ENCODE measurements around the gene SLC12A9. TPM values are rescaled to one million over a fixed set of nuclear protein-coding genes. Genes with fewer than 3 reads are reported as not detected.
"Not testable (repeated sequence)": the region's sequence is repeated elsewhere in the genome, so short reads cannot be mapped to it uniquely, and the experiment has no call there.

Gene SLC12A9
- total RNA-seq = 27.2 TPM

- DNase-seq (ENCODE audit: low read depth in 2 of 3, low spot score in 2 of 3) = peak; percentile 67 to 81 (median 75)
These were observed at the start of gene SLC12A9 for GRCh38 chr7:100852048-100852872. Gene SLC12A9 (plus strand): TSS chr7:100852713. CDS start chr7:100854198, 1,485 bp downstream.

GRCh38 chr7:100802951-100803350, 49.6 kb upstream of the SLC12A9 start:
- no peak for DNase-seq (ENCODE audit: low read depth in 2 of 3, low spot score in 2 of 3)

GRCh38 chr7:100803398-100804161, 48.9 kb upstream of the SLC12A9 start:
- peak in 2 of 3 donors; percentile 83 to 93 for DNase-seq (ENCODE audit: low read depth in 2 of 3, low spot score in 2 of 3)

- DNase-seq (ENCODE audit: low read depth in 2 of 3, low spot score in 2 of 3) = no peak
These were observed 47.7 kb upstream of the SLC12A9 start for GRCh38 chr7:100804681-100805431.

GRCh38 chr7:100806276-100806675, 46.2 kb upstream of the SLC12A9 start:
- DNase-seq (ENCODE audit: low read depth in 2 of 3, low spot score in 2 of 3) = no peak

GRCh38 chr7:100806883-100807282, 45.6 kb upstream of the SLC12A9 start:
- DNase-seq (ENCODE audit: low read depth in 2 of 3, low spot score in 2 of 3) = not testable (repeated sequence)

- DNase-seq (ENCODE audit: low read depth in 2 of 3, low spot score in 2 of 3) = no peak
These were observed 44.1 kb upstream of the SLC12A9 start for GRCh38 chr7:100808354-100808875.

- no peak for DNase-seq (ENCODE audit: low read depth in 2 of 3, low spot score in 2 of 3)
These were observed 41.0 kb upstream of the SLC12A9 start for GRCh38 chr7:100811480-100811879.

GRCh38 chr7:100812729-100813128, 39.8 kb upstream of the SLC12A9 start:
- DNase-seq (ENCODE audit: low read depth in 2 of 3, low spot score in 2 of 3) = no peak

- DNase-seq (ENCODE audit: low read depth in 2 of 3, low spot score in 2 of 3) = not testable (repeated sequence)
These were observed 36.0 kb upstream of the SLC12A9 start for GRCh38 chr7:100816515-100816914.

- no peak for DNase-seq (ENCODE audit: low read depth in 2 of 3, low spot score in 2 of 3)
These were observed 35.4 kb upstream of the SLC12A9 start for GRCh38 chr7:100817097-100817496.

- DNase-seq (ENCODE audit: low read depth in 2 of 3, low spot score in 2 of 3) = no peak
These were observed 34.1 kb upstream of the SLC12A9 start for GRCh38 chr7:100818366-100818765.

- no peak for DNase-seq (ENCODE audit: low read depth in 2 of 3, low spot score in 2 of 3)
These were observed 33.7 kb upstream of the SLC12A9 start for GRCh38 chr7:100818825-100819224.

- DNase-seq (ENCODE audit: low read depth in 2 of 3, low spot score in 2 of 3) = no peak
These were observed 32.9 kb upstream of the SLC12A9 start for GRCh38 chr7:100819586-100819985.

GRCh38 chr7:100822236-100823139, 30.0 kb upstream of the SLC12A9 start:
- no peak for DNase-seq (ENCODE audit: low read depth in 2 of 3, low spot score in 2 of 3)

- DNase-seq (ENCODE audit: low read depth in 2 of 3, low spot score in 2 of 3) = no peak
These were observed 29.4 kb upstream of the SLC12A9 start for GRCh38 chr7:100823140-100823525.

GRCh38 chr7:100823534-100823933, 29.0 kb upstream of the SLC12A9 start:
- no peak for DNase-seq (ENCODE audit: low read depth in 2 of 3, low spot score in 2 of 3)

GRCh38 chr7:100824499-100825214, 27.9 kb upstream of the SLC12A9 start:
- DNase-seq (ENCODE audit: low read depth in 2 of 3, low spot score in 2 of 3) = no peak

GRCh38 chr7:100825215-100825671, 27.3 kb upstream of the SLC12A9 start:
- no peak for DNase-seq (ENCODE audit: low read depth in 2 of 3, low spot score in 2 of 3)

Measured in hematopoietic multipotent progenitor cell (in vitro differentiated cells).